HCT116 (cell line): ENCODE measurements around the gene DET1.

Experiments
- ELF1 ChIP-seq: IDR thresholded peaks from 2 replicates; pipeline ENCODE4 v1.6.1; 2012; ENCODE audit warnings: low read depth, borderline replicate concordance
- EZH2 ChIP-seq: fragments of 200-600 bp; sonication (generic); IDR thresholded peaks from 2 replicates; pipeline ENCODE4 v1.6.1; 2017; ENCODE audit warnings: antibody characterized with exemption, mixed run types
- POLR2A ChIP-seq: IDR thresholded peaks from 2 replicates; pipeline ENCODE4 v1.7.0; 2011; ENCODE audit warnings: borderline replicate concordance; ENCODE audit not compliant: insufficient read depth, insufficient read length; ENCODE audit errors: extremely low read depth
- POLR2AphosphoS5 ChIP-seq: IDR thresholded peaks from 2 replicates; pipeline ENCODE4 v1.6.1; 2011; ENCODE audit warnings: mild to moderate bottlenecking, low read depth, low read length, moderate library complexity
- TCF7L2 ChIP-seq: IDR thresholded peaks from 2 replicates; pipeline ENCODE4 v1.7.0; 2011; ENCODE audit warnings: borderline replicate concordance, inconsistent platforms; ENCODE audit not compliant: insufficient read depth, insufficient read length; ENCODE audit errors: extremely low read depth
- TF ChIP-seq, protein P1 (sequence below), 3 experiments: fragments of 200-600 bp in 1 of 3; sonication (generic) in 1 of 3; IDR thresholded peaks in 2 of 3; conservative IDR thresholded peaks in 1 of 3; 2 replicates each; pipeline ENCODE4 v1.5.1; 2012 to 2017; ENCODE audit warnings: low read depth in 2 of 3, low read length in 2 of 3, antibody characterized with exemption in 1 of 3, borderline replicate concordance in 1 of 3, control low read depth in 1 of 3, mild to moderate bottlenecking in 1 of 3, mixed read lengths in 1 of 3, mixed run types in 1 of 3, moderate library complexity in 1 of 3; ENCODE audit not compliant: insufficient read depth in 1 of 3
- TF ChIP-seq, protein P2 (sequence below): IDR thresholded peaks from 2 replicates; pipeline ENCODE4 v1.6.1; 2012

DNA sequence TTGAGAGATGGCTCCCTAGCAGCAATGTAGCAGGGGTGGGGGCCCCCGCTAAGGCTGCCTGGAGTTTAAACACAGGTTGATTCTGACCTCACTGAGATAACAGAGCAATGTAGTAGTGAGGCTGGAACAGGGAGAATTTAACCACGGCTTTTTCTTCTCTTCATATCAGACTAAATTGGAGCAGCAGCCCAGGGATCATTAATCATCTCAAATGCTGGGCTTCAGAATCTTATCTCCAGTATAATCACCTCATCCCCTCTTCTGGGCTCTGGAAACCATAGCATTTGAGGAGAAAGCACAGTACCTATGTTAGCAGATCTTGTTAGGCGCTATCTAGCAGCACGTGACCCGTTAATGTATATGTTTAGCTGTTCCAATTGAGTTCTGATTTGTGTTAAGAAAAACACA lies 25.4 kb upstream of the DET1 start:
- TF ChIP-seq, protein P1, sequence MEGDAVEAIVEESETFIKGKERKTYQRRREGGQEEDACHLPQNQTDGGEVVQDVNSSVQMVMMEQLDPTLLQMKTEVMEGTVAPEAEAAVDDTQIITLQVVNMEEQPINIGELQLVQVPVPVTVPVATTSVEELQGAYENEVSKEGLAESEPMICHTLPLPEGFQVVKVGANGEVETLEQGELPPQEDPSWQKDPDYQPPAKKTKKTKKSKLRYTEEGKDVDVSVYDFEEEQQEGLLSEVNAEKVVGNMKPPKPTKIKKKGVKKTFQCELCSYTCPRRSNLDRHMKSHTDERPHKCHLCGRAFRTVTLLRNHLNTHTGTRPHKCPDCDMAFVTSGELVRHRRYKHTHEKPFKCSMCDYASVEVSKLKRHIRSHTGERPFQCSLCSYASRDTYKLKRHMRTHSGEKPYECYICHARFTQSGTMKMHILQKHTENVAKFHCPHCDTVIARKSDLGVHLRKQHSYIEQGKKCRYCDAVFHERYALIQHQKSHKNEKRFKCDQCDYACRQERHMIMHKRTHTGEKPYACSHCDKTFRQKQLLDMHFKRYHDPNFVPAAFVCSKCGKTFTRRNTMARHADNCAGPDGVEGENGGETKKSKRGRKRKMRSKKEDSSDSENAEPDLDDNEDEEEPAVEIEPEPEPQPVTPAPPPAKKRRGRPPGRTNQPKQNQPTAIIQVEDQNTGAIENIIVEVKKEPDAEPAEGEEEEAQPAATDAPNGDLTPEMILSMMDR (IDR thresholded peaks at IDR 0.05 in 2 of 3, conservative IDR thresholded peaks at IDR 0.05 in 1 of 3; ENCODE audit: borderline replicate concordance in 1 of 3, insufficient read depth in 1 of 3, low read depth in 2 of 3, low read length in 2 of 3), result no peak
- TF ChIP-seq ELF1 (no peak), POLR2A (no peak), EZH2 (no peak), POLR2AphosphoS5 (no peak), TCF7L2 (no peak)
- TF ChIP-seq, protein P2, sequence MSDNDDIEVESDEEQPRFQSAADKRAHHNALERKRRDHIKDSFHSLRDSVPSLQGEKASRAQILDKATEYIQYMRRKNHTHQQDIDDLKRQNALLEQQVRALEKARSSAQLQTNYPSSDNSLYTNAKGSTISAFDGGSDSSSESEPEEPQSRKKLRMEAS, result no peak
